Common myeloid progenitor, CD34-positive (primary cell): ENCODE measurements around the gene MAMLD1.

Experiments
- CTCF ChIA-PET: fragments of 350-600 bp; sonication (Branson Sonifier 250); formaldehyde crosslinking; loops from one replicate; lab custom pipeline; 2021; ENCODE audit warnings: antibody characterized with exemption; lab: Charles Lee
- POLR2A ChIA-PET: fragments of 350-600 bp; sonication (Branson Sonifier 250); formaldehyde crosslinking; loops from one replicate; lab custom pipeline; 2021; ENCODE audit warnings: antibody characterized with exemption; lab: Charles Lee
- DNase-seq, 3 donors: peaks; one replicate each; pipeline versions ENCODE4 v3.0.0 to v3.0.0-alpha.2; 2013
- H3K27ac ChIP-seq, 2 experiments: 1 replicate in 1 of 2; 2 replicates in 1 of 2; pipeline ENCODE4 v1.7.0; 2013; ENCODE audit warnings: inconsistent platforms in 2 of 2, low read length in 2 of 2, mild to moderate bottlenecking in 2 of 2, low read depth in 1 of 2, moderate library complexity in 1 of 2; ENCODE audit not compliant: severe bottlenecking in 2 of 2, insufficient read depth in 1 of 2, poor library complexity in 1 of 2
- H3K27me3 ChIP-seq, 5 experiments: replicated peaks in 2 of 5; 1 replicate in 3 of 5; 2 replicates in 2 of 5; pipeline versions ENCODE4 v1.6.1 to v1.7.0; 2013; ENCODE audit warnings: low read length in 4 of 5, mild to moderate bottlenecking in 2 of 5, moderate library complexity in 2 of 5, inconsistent platforms in 1 of 5; ENCODE audit not compliant: insufficient read depth in 5 of 5, control insufficient read depth in 4 of 5
- H3K36me3 ChIP-seq, 4 experiments: 1 replicate in 2 of 4; 2 replicates in 2 of 4; pipeline versions ENCODE4 v1.6.1 to v1.7.0; 2013; ENCODE audit warnings: low read length in 3 of 4, control low read depth in 1 of 4, mild to moderate bottlenecking in 1 of 4; ENCODE audit not compliant: control insufficient read depth in 4 of 4, insufficient read depth in 4 of 4
- H3K4me1 ChIP-seq, 4 experiments: 1 replicate in 3 of 4; 2 replicates in 1 of 4; pipeline versions ENCODE4 v1.6.1 to v1.7.1; 2013; ENCODE audit warnings: low read length in 3 of 4, mild to moderate bottlenecking in 3 of 4, control low read depth in 1 of 4, inconsistent platforms in 1 of 4, moderate library complexity in 1 of 4; ENCODE audit not compliant: control insufficient read depth in 4 of 4, insufficient read depth in 4 of 4; ENCODE audit errors: control extremely low read depth in 1 of 4
- H3K4me3 ChIP-seq, 7 experiments: 1 replicate in 4 of 7; 2 replicates in 3 of 7; pipeline versions ENCODE4 v1.5.1 to v1.7.0; 2013; ENCODE audit warnings: mild to moderate bottlenecking in 7 of 7, low read length in 6 of 7, moderate library complexity in 6 of 7, inconsistent platforms in 2 of 7, low read depth in 2 of 7, control low read depth in 1 of 7; ENCODE audit not compliant: insufficient read depth in 4 of 7, control insufficient read depth in 1 of 7; ENCODE audit errors: extremely low read depth in 1 of 7
- H3K9me3 ChIP-seq, 5 experiments: 1 replicate in 4 of 5; 2 replicates in 1 of 5; pipeline versions ENCODE4 v1.6.1 to v1.7.1; 2013; ENCODE audit warnings: low read length in 4 of 5, mild to moderate bottlenecking in 2 of 5, inconsistent platforms in 1 of 5, low read depth in 1 of 5, moderate library complexity in 1 of 5; ENCODE audit not compliant: control insufficient read depth in 4 of 5, insufficient read depth in 2 of 5; ENCODE audit errors: control extremely low read depth in 1 of 5
- WGBS: methylation state at CpG from one replicate; pipeline ENCODE4 v1.1.5; 2013; ENCODE audit not compliant: insufficient coverage; 5-methylcytosine and 5-hydroxymethylcytosine counted together

MAMLD1 gene

DNA sequence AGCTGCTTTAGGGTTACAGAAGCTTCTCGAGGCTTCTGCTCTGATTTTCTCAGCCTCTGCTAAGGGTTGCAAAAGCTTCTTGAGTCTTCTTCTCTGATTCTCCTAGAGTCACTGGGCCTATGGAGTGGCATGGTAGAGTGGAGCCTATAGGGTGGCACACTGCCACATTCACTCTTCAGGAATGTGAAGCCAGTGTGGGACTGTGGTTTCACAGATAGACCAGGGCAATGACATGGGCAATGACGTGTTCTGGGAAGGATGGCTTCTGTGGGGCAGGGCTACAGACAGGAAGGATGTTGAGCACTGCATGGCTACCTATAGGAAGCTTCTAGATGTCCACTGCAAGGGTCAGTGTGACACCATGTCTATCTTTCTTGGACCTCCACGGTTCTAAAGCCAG is 11.0 kb upstream of the MAMLD1 start:
- 73% methylated on average over 3 of the region's 3 CpGs for WGBS
- POLR2A ChIA-PET = no interaction called here

DNA sequence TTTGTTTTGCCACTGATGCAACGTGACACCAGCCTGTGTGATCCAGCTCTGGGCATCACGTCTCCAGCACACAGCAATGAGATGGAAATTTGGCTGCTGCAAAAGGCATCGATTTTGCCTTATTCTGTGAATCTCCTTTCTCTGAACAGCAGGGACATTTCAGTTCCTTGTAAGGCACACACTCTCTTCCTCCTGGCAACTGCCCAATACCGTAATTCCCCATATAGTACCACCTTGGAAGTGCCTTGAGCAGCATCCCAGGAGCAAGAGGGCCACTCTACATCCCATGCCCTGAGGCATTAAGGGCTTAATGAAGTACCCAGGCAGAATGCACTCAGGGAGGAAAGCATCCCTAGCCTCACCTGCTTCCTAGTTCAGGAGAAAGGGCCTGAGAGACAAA is 10.5 kb upstream of the MAMLD1 start:
- DNase-seq = peak in 1 of 3 donors; percentile 31
- 57% methylated on average over 4 of the region's 4 CpGs for WGBS
- no peak overlapping the region for H3K27ac ChIP-seq
- H3K4me1 ChIP-seq = peaks cover 0 to 3% (median 0%) of the 10 kb centered on the region in 4 experiments
- no peaks in the 10 kb centered on the region for H3K36me3 ChIP-seq
- no peak overlapping the region for H3K4me3 ChIP-seq
- H3K27me3 ChIP-seq = no peaks in the 10 kb centered on the region
- peaks cover 0 to 2% (median 0%) of the 10 kb centered on the region in 5 experiments for H3K9me3 ChIP-seq
- ChIA-PET CTCF (interaction anchor here (2.0 kb wide), 1 partner anchor 390 kb away, joined by 4 read pairs; no protein-coding TSS in a partner anchor), POLR2A (no interaction called here)

More for the DNA sequence above, 11.0 kb upstream of the MAMLD1 start:
- Histone ChIP-seq H3K36me3 (no peaks in the 10 kb centered on the region), H3K4me1 (peaks cover 0 to 3% (median 0%) of the 10 kb centered on the region in 4 experiments), H3K27me3 (no peaks in the 10 kb centered on the region), H3K4me3 (no peak overlapping the region), H3K9me3 (peaks cover 0 to 2% (median 0%) of the 10 kb centered on the region in 5 experiments), H3K27ac (no peak overlapping the region)
- no peak for DNase-seq
- CTCF ChIA-PET = no interaction called here

DNA sequence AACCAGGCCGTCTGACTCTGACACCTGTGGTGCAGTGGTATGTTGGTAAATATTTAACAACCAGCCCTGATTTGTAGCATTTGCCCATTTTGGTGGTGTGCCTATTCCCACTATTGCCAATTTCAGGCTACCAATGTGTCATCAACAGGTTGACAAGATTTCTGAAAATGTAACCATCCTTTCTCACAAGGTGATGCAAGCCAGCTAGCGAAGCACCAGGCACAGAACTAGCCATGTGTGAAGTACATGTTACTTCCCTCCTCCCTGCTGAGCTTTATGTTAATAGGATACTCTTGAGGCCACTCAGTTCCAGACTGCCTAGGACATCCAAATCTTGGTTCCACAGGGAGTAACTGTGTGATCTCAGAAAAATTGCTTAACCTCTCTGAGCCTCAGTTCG is 7.2 kb upstream of the MAMLD1 start:
- Histone ChIP-seq H3K4me3 (no peak overlapping the region), H3K27me3 (peaks cover 0 to 8% (median 0%) of the 10 kb centered on the region in 5 experiments), H3K4me1 (peaks cover 0 to 3% (median 0%) of the 10 kb centered on the region in 4 experiments), H3K9me3 (peaks cover 0 to under 1% (median 0%) of the 10 kb centered on the region in 5 experiments), H3K27ac (no peak overlapping the region), H3K36me3 (no peaks in the 10 kb centered on the region)
- DNase-seq = no peak
- CTCF ChIA-PET = no interaction called here
- POLR2A ChIA-PET = no interaction called here
- WGBS = 91% methylated on average over 3 of the region's 3 CpGs

DNA sequence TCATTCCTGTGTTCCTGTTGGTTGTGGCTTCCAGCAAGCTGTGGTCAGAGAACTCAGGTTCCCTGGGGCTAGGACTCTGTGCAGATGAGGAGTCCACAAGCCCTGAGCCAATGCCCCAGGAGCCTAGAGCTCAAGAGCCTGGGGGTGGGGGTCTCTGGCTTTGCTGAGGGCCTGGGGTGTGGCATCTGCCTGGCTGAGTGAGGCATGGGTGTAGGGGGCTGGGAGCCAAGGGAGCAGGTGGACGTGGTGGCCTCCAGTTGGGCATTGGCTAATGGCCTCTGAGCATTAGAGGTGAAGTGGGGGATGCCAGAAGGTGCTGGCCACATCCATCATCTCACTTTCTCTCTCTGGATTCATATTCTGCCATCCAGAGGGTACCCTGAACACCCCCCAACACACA is 5.3 kb upstream of the MAMLD1 start:
- Histone ChIP-seq H3K36me3 (no peaks in the 10 kb centered on the region), H3K9me3 (peaks cover 0 to 14% (median 0%) of the 10 kb centered on the region in 5 experiments), H3K27ac (no peak overlapping the region), H3K4me1 (peaks cover 0 to 19% (median 17%) of the 10 kb centered on the region in 4 experiments), H3K27me3 (peaks cover 0 to 26% (median 0%) of the 10 kb centered on the region in 5 experiments), H3K4me3 (no peak overlapping the region)
- no CpG with 5 or more reads among the region's 1 CpG for WGBS
- DNase-seq = no peak
- CTCF ChIA-PET = no interaction called here
- POLR2A ChIA-PET = no interaction called here

DNA sequence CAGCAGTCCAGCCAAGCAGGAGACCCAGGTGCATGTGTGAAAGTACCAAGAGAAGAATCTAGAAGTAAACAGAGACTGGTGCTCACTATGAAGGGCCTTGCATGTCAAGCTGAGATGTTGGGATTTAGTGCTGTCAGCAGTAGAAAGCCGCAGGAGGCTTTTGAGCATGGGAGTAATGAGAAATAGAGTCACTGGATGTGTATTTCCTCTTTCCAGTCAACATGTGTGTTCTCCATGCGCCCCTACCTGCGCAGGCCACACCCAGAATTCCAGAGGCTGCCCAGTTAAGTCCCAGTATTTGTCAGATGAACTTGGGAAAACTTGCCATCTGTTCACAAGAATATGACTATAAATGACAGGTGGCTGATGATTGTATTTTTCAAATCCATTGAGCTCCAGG is 4.5 kb upstream of the MAMLD1 start:
- POLR2A ChIA-PET = no interaction called here
- Histone ChIP-seq H3K4me1 (peaks cover 0 to 25% (median 23%) of the 10 kb centered on the region in 4 experiments), H3K27ac (no peak overlapping the region), H3K9me3 (peaks cover 0 to 17% (median 0%) of the 10 kb centered on the region in 5 experiments), H3K4me3 (no peak overlapping the region), H3K27me3 (peaks cover 0 to 35% (median 2%) of the 10 kb centered on the region in 5 experiments), H3K36me3 (no peaks in the 10 kb centered on the region)
- CTCF ChIA-PET = no interaction called here
- 92% methylated on average over 3 of the region's 3 CpGs for WGBS
- DNase-seq = no peak

DNA sequence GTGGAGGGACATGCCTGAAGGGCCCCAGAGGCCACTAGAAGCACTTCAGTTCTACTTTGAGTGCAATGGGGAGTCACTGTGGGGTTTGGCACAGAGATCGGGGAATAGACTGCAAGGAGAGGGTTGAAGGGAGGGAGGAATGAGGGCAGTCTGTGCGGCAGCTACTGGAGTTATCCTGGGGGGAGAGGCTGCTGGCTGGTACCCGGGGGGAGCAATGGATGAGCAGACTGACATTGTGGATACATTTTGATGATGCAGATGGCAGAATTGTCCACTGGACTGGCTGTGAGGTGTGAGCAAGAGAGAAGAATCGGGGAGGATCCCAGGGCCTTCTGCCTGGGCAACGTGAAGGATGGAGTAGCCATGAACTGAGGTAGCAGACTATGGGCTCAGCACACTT is 2.8 kb upstream of the MAMLD1 start:
- no peak for DNase-seq
- WGBS = 86% methylated on average over 5 of the region's 5 CpGs
- ChIA-PET CTCF (interaction anchor here (1.0 to 1.5 kb wide), 2 partner anchors 42 to 391 kb away, joined by 3 to 4 read pairs; no protein-coding TSS in a partner anchor), POLR2A (no interaction called here)
- Histone ChIP-seq H3K4me3 (no peak overlapping the region), H3K9me3 (peaks cover 0 to 25% (median 0%) of the 10 kb centered on the region in 5 experiments), H3K4me1 (peaks cover 0 to 37% (median 34%) of the 10 kb centered on the region in 4 experiments), H3K27ac (no peak overlapping the region), H3K36me3 (no peaks in the 10 kb centered on the region), H3K27me3 (peaks cover 0 to 49% (median 2%) of the 10 kb centered on the region in 5 experiments)

DNA sequence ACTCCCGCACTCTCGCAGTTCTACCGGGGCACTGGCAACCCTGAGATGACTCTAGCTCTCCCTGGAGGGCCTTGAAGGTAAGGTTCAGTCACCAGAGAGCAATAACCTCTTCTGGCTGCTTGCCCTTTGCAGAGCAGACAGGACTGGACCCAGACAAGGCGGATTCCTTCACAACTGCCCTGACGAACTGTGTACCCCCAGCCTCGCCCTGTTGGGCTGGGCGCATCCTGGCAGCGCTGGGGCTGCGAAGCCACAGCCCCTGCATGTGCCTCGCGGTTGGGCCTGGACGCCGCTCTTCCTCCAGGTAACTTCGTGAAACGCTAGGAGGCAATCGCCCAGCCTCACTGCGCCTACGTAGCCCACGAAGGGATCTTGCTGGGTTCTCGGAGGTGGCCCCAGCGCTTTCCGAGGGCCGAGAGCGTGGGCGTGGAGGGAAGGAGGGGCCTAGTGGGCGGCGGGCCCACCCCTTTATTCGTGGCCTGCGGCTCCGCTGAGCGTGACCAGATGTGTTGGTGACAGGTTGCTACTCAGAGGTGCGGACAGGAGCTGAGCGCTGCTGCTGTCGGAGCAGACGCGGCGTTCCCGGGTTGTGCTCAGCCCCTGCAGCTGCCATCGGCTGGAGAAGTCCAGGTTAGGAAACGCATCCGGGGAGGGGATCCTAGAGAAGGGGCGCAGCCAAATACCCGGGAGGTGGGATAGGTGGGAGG is 1.9 kb upstream of the MAMLD1 start:
- Histone ChIP-seq H3K4me1 (peaks cover 0 to 42% (median 38%) of the 10 kb centered on the region in 4 experiments), H3K9me3 (peaks cover 0 to 25% (median 0%) of the 10 kb centered on the region in 5 experiments), H3K36me3 (no peaks in the 10 kb centered on the region), H3K27ac (no peak overlapping the region), H3K4me3 (peak overlapping the region in 3 of 7 experiments; percentile 54 to 80 (median 66)), H3K27me3 (peaks cover 0 to 50% (median 2%) of the 10 kb centered on the region in 5 experiments)
- POLR2A ChIA-PET = no interaction called here
- peak; percentile 36 to 66 (median 61) for DNase-seq
- CTCF ChIA-PET = interaction anchor here (1.4 to 1.5 kb wide), 2 partner anchors 15 to 42 kb away, joined by 4 read pairs; no protein-coding TSS in a partner anchor
- WGBS = 35% methylated on average over 35 of the region's 43 CpGs
